Measurements from ENCODE around the gene NFS1.
A peak's percentile ranks its signal among the peaks of the same experiment; 100 is the strongest.
"Not testable (repeated sequence)": the region's sequence is repeated elsewhere in the genome, so short reads cannot be mapped to it uniquely, and the experiment has no call there.

Gene NFS1

DNA sequence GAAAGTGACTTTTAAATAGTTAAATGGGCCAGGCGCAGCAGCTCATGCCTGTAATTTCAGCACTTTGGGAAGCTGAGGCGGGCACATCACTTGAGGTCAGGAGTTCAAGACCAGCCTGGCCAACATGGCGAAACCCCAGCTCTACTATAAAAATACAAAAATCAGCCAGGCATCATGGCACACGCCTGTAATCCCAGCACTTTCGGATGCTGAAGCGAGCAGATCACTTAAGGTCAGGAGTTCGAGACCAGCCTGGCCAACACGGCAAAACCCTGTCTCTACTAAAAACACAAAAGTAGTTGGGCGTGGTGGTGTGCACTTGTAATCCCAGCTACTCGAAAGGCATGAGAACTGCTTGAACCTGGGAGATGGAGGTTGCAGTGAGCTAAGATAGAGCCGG lies 6.7 kb upstream of the NFS1 start:
- H3K27ac Mint-ChIP-seq, H3K9me3 Mint-ChIP-seq, H3K27me3 Mint-ChIP-seq, H3K4me3 Mint-ChIP-seq: not testable (repeated sequence)
- Mint-ChIP-seq H3K4me1 (ENCODE audit: low read depth) (peaks cover 49% of the 10 kb centered on the region), H3K36me3 (ENCODE audit: low read depth) (peaks cover 91% of the 10 kb centered on the region)

DNA sequence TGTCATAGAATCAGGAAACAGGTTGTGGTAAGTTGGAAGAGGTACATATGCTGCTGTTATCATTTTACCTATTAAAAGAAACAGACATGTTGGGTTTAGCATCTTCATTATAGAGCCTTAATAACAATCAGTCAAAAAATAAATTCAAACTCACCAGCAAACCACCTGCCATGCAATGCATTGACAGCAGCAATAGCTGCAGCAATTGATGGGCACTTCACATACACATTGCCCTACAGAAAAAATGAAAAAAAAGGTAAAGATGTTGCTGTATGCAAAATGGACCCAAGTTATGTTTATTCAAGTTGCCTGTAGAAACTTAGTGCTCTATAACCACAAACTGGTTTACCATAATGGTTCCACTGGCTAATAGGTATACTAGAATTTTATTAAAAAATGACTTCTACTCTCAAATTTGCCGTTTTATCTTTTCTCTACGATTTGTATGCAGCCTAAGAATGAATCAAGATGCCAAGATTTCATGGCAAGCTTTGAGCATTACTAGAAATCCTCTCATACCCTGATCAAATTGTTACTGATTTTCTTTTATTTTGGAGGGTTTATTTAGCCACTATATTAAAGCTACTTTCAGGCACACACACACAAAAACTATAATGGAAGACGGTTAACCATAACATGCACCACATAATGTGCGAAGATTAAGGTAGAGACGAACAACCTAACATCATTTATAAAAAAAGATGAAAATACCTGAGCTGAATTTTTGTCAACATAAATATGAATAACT lies 5.5 kb upstream of the NFS1 start:
- no peak overlapping the region for H3K4me3 Mint-ChIP-seq

GRCh38 chr20:35702824-35703695 lies 3.9 kb upstream of the NFS1 start:
- Mint-ChIP-seq H3K9me3 (no peaks in the 10 kb centered on the region), H3K4me1 (ENCODE audit: low read depth) (peaks cover 41% of the 10 kb centered on the region), H3K27ac (peak overlapping the region; percentile 70), H3K27me3 (no peaks in the 10 kb centered on the region), H3K36me3 (ENCODE audit: low read depth) (peaks cover 70% of the 10 kb centered on the region), H3K4me3 (no peak overlapping the region)

More for the DNA sequence above, 5.5 kb upstream of the NFS1 start:
- H3K4me1 Mint-ChIP-seq (ENCODE audit: low read depth) = peaks cover 47% of the 10 kb centered on the region
- H3K27ac Mint-ChIP-seq = peak overlapping the region; percentile 36
- H3K27me3 Mint-ChIP-seq = no peaks in the 10 kb centered on the region
- peaks cover 84% of the 10 kb centered on the region for H3K36me3 Mint-ChIP-seq (ENCODE audit: low read depth)
- H3K9me3 Mint-ChIP-seq = no peaks in the 10 kb centered on the region

- Mint-ChIP-seq H3K27ac (peak overlapping the region; percentile 70), H3K4me3 (no peak overlapping the region), H3K36me3 (ENCODE audit: low read depth) (peaks cover 66% of the 10 kb centered on the region)
Observed at GRCh38 chr20:35702051-35702823, 3.1 kb upstream of the NFS1 start.

GRCh38 chr20:35700625-35701148 lies 1.5 kb upstream of the NFS1 start:
- Mint-ChIP-seq H3K9me3 (no peaks in the 10 kb centered on the region), H3K36me3 (ENCODE audit: low read depth) (peaks cover 62% of the 10 kb centered on the region), H3K4me3 (peak overlapping the region; percentile 95), H3K27me3 (no peaks in the 10 kb centered on the region), H3K4me1 (ENCODE audit: low read depth) (peaks cover 54% of the 10 kb centered on the region), H3K27ac (peak overlapping the region; percentile 95)

More at GRCh38 chr20:35702051-35702823, 3.1 kb upstream of the NFS1 start:
- Mint-ChIP-seq H3K9me3 (no peaks in the 10 kb centered on the region), H3K27me3 (no peaks in the 10 kb centered on the region), H3K4me1 (ENCODE audit: low read depth) (peaks cover 49% of the 10 kb centered on the region)

GRCh38 chr20:35699957-35700624 lies 939 bp upstream of the NFS1 start:
- no peaks in the 10 kb centered on the region for H3K27me3 Mint-ChIP-seq
- peak overlapping the region; percentile 95 for H3K4me3 Mint-ChIP-seq
- peaks cover 54% of the 10 kb centered on the region for H3K4me1 Mint-ChIP-seq (ENCODE audit: low read depth)
- H3K9me3 Mint-ChIP-seq = no peaks in the 10 kb centered on the region
- H3K27ac Mint-ChIP-seq = peak overlapping the region; percentile 95
- peaks cover 62% of the 10 kb centered on the region for H3K36me3 Mint-ChIP-seq (ENCODE audit: low read depth)

DNA sequence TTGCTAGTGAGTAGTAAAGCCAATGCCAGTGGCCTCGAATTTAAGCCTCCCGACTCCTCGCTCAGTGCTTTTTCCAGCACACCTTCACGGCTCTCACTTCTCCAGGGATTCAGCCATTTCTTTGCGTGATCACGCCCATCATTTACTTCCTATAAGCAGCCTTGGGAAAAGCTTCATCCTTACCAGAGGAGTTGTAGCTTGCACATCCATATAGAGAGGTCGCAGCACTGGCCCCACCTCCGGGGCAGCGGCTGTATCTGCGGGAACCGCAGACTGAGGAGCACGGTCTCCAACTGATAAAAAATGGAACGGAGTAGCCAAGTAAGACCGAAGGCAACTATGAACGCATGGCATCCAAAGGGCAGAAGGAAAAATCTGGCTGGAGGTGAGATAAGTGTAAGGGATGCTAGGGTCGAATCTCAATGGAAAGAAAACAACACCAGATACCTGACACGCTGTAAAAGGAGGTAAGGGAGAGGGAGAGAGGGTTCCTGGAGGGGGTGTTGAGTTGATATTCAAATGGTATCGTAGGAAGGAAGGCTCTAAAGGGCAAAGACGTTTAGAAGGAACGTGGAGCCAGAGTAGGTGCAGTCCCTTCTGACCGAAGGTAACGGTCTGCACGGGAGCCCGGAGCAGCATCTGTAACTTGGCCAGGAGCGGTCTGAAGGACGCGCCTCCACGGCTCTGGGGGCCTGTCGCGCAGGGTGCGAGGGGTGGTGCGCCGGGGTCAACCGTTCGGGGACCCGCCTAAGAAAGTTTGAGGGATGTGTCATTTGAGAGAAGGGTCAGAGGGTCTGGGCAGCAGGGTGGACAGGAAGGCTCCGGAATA lies 640 bp downstream of the NFS1 start:
- Mint-ChIP-seq H3K27ac (peak overlapping the region; percentile 91), H3K4me3 (peak overlapping the region; percentile 95), H3K4me1 (ENCODE audit: low read depth) (peaks cover 39% of the 10 kb centered on the region), H3K27me3 (no peaks in the 10 kb centered on the region), H3K36me3 (ENCODE audit: low read depth) (peaks cover 48% of the 10 kb centered on the region), H3K9me3 (no peaks in the 10 kb centered on the region)

GRCh38 chr20:35697696-35698297 lies 1.4 kb downstream of the NFS1 start:
- peak overlapping the region; percentile 95 for H3K4me3 Mint-ChIP-seq
- H3K36me3 Mint-ChIP-seq (ENCODE audit: low read depth) = peaks cover 42% of the 10 kb centered on the region
- H3K9me3 Mint-ChIP-seq = no peaks in the 10 kb centered on the region
- H3K4me1 Mint-ChIP-seq (ENCODE audit: low read depth) = peaks cover 38% of the 10 kb centered on the region
- no peaks in the 10 kb centered on the region for H3K27me3 Mint-ChIP-seq
- H3K27ac Mint-ChIP-seq = peak overlapping the region; percentile 91

GRCh38 chr20:35695978-35696377 lies 3.2 kb downstream of the NFS1 start:
- no peak overlapping the region for H3K4me3 Mint-ChIP-seq
- no peaks in the 10 kb centered on the region for H3K27me3 Mint-ChIP-seq
- H3K36me3 Mint-ChIP-seq (ENCODE audit: low read depth) = peaks cover 29% of the 10 kb centered on the region
- H3K9me3 Mint-ChIP-seq = no peaks in the 10 kb centered on the region
- H3K4me1 Mint-ChIP-seq (ENCODE audit: low read depth) = peaks cover 30% of the 10 kb centered on the region
- H3K27ac Mint-ChIP-seq = no peak overlapping the region

- peaks cover 23% of the 10 kb centered on the region for H3K4me1 Mint-ChIP-seq (ENCODE audit: low read depth)
- H3K36me3 Mint-ChIP-seq (ENCODE audit: low read depth) = peaks cover 28% of the 10 kb centered on the region
- no peaks in the 10 kb centered on the region for H3K27me3 Mint-ChIP-seq
- H3K27ac Mint-ChIP-seq = peak overlapping the region; percentile 23
- H3K4me3 Mint-ChIP-seq = no peak overlapping the region
- H3K9me3 Mint-ChIP-seq = no peaks in the 10 kb centered on the region
Observed at GRCh38 chr20:35695245-35695749, 3.9 kb downstream of the NFS1 start.

- H3K9me3 Mint-ChIP-seq = no peaks in the 10 kb centered on the region
- no peaks in the 10 kb centered on the region for H3K4me1 Mint-ChIP-seq (ENCODE audit: low read depth)
- no peaks in the 10 kb centered on the region for H3K27me3 Mint-ChIP-seq
- H3K36me3 Mint-ChIP-seq (ENCODE audit: low read depth) = peaks cover 34% of the 10 kb centered on the region
- H3K4me3 Mint-ChIP-seq = no peak overlapping the region
- no peak overlapping the region for H3K27ac Mint-ChIP-seq
Observed at GRCh38 chr20:35690265-35690664, 8.9 kb downstream of the NFS1 start.

DNA sequence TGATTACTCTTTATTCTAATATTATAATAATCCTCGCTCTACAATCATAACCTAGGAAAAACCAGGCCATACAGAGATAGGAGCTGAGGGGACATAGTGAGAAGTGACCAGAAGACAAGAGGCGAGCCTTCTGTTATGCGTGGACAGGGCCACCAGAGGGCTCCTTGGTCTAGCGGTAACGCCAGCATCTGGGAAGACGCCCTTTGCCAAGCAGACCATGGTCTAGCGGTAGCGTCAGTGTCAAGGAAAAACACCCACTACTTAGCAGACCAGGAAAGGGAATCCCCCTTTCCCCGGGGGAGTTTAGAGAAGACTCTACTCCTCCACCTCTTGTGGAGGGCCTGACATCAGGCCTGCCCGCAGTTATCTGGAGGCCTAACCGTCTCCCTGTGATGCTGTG lies 12.3 kb downstream of the NFS1 start:
- not testable (repeated sequence) for H3K27ac Mint-ChIP-seq; H3K4me3 Mint-ChIP-seq; H3K9me3 Mint-ChIP-seq; H3K4me1 Mint-ChIP-seq (ENCODE audit: low read depth); H3K27me3 Mint-ChIP-seq
- H3K36me3 Mint-ChIP-seq (ENCODE audit: low read depth) = peaks cover 27% of the 10 kb centered on the region

- not testable (repeated sequence) for H3K9me3 Mint-ChIP-seq; H3K4me3 Mint-ChIP-seq; H3K27ac Mint-ChIP-seq; H3K4me1 Mint-ChIP-seq (ENCODE audit: low read depth); H3K27me3 Mint-ChIP-seq
- peaks cover 25% of the 10 kb centered on the region for H3K36me3 Mint-ChIP-seq (ENCODE audit: low read depth)
Observed at GRCh38 chr20:35685368-35685767, 13.8 kb downstream of the NFS1 start.

All from stimulated activated naive CD8-positive, alpha-beta T cell treated with anti-CD3 and anti-CD28 coated beads, Interleukin-15, Interleukin-2, amounts not matched to agents 100 ng/mL and 50 ng/mL, for 24 hours (primary cell).